ENCODE measurements around the gene TSPAN2. TPM values are rescaled to one million over a fixed set of nuclear protein-coding genes. Genes with fewer than 3 reads are reported as not detected.
A peak's percentile ranks its signal among the peaks of the same experiment; 100 is the strongest.

The TSPAN2 gene
- total and polyA plus RNA-seq, 2 of the 4 experiments (the other 2 are of a cell fraction) = 0.18 to 0.60 TPM

GRCh38 chr1:115129071-115129640 lies 39.9 kb upstream of the TSPAN2 start:
- Histone ChIP-seq H3K9me3 (ENCODE audit: control insufficient read depth, insufficient read depth, low read length) (no peaks in the 10 kb centered on the region), H2AFZ (replicated peaks; ENCODE audit: low read length, poor library complexity) (peak overlapping the region; percentile 14), H3K4me3 (ENCODE audit: insufficient read depth, low read depth, low read length) (no peak overlapping the region), H3K18ac (ENCODE audit: low read depth, low read length) (no peak overlapping the region), H3K14ac (replicated peaks; ENCODE audit: low read depth, low read length) (no peak overlapping the region), H3K9me1 (ENCODE audit: insufficient read depth, low read length) (peaks cover 8% of the 10 kb centered on the region), H4K5ac (ENCODE audit: low read depth, low read length) (no peak overlapping the region), H2BK5ac (ENCODE audit: low read depth, low read length, poor library complexity, severe bottlenecking) (no peak overlapping the region), H2AK9ac (replicated peaks; ENCODE audit: low read depth, low read length, poor library complexity) (no peak overlapping the region), H4K91ac (ENCODE audit: insufficient read depth, low read depth, low read length) (no peak overlapping the region), H2BK20ac (ENCODE audit: low read depth, low read length) (no peak overlapping the region), H4K20me1 (ENCODE audit: insufficient read depth, low read length) (no peaks in the 10 kb centered on the region), H3K9ac (ENCODE audit: low read depth, low read length) (no peak overlapping the region), H3K4me1 (ENCODE audit: control insufficient read depth, insufficient read depth, low read length) (peaks cover 3% of the 10 kb centered on the region), H3K4me2 (ENCODE audit: low read depth, low read length) (no peak overlapping the region), H3K23ac (ENCODE audit: low read depth, low read length) (no peak overlapping the region), H3K36me3 (ENCODE audit: control insufficient read depth, insufficient read depth, low read length) (no peaks in the 10 kb centered on the region), H2AK5ac (ENCODE audit: low read depth, low read length) (no peak overlapping the region), H2BK120ac (ENCODE audit: low read depth, low read length) (no peak overlapping the region), H3K4ac (ENCODE audit: low read depth, low read length) (no peak overlapping the region), H3K79me1 (ENCODE audit: low read depth in 1 of 2, low read length in 2 of 2) (no peaks in the 10 kb centered on the region), H3K27me3 (ENCODE audit: control insufficient read depth, insufficient read depth, low read length) (no peaks in the 10 kb centered on the region; the same call in 1 of the 2 replicates), H4K8ac (ENCODE audit: low read depth in 2 of 2, low read length in 2 of 2) (no peak overlapping the region), H3K56ac (ENCODE audit: extremely low read depth, insufficient read depth, low read length) (no peak overlapping the region), H2BK15ac (ENCODE audit: low read depth, low read length) (no peak overlapping the region), H3K27ac (ENCODE audit: insufficient read depth, low read length) (no peak overlapping the region)
- no CpG with 5 or more reads among the region's 6 CpGs for WGBS, 2 experiments (ENCODE audit: extremely low coverage in 2 of 2, insufficient read length in 1 of 2)
- ChIA-PET CTCF (interaction anchor here (1.2 kb wide), 1 partner anchor 15 kb away, joined by 3 read pairs; no protein-coding TSS in a partner anchor), POLR2A (ENCODE audit: unreplicated experiment) (no interaction called here)
- ATAC-seq (ENCODE audit: low read depth) (no peak), DNase-seq (no peak)
- TF ChIP-seq RCOR1 (IDR thresholded peaks at IDR 0.05; ENCODE audit: insufficient replicate concordance, low read length) = no peak
- no peak for TF ChIP-seq MAFK (IDR thresholded peaks at IDR 0.05; ENCODE audit: low read depth, low read length)
- no peak for TF ChIP-seq BHLHE40 (IDR thresholded peaks at IDR 0.05; ENCODE audit: low read depth, low read length)
- in situ Hi-C loops (cut with MboI; ENCODE audit: low sequenced_read_pairs) = no loop called here
- intact Hi-C loops (cut with micrococcal nuclease) = no loop called here
- no TSS peak for BruUV-seq (replicated peaks)
- dilution Hi-C loops (cut with HindIII; ENCODE audit: low sequenced_read_pairs, unreplicated experiment) = loop anchor here (25.0 kb wide), 1 partner anchor 458 kb away; no protein-coding TSS in a partner anchor

Data from IMR-90 (cell line).